BLaER1 (cell line): ENCODE results near the gene KATNB1.
A peak's percentile ranks its signal among the peaks of the same experiment; 100 is the strongest.

Source experiments
- H3K27ac ChIP-seq: shearing (Covaris generic); formaldehyde crosslinking; 2 replicates; pipeline ENCODE4 v1.8.1; 2022
- H3K27me3 ChIP-seq: shearing (Covaris generic); formaldehyde crosslinking; 2 replicates; pipeline ENCODE4 v1.8.1; 2022
- H3K36me3 ChIP-seq: shearing (Covaris generic); formaldehyde crosslinking; 2 replicates; pipeline ENCODE4 v1.8.1; 2022
- H3K4me1 ChIP-seq: shearing (Covaris generic); formaldehyde crosslinking; 2 replicates; pipeline ENCODE4 v1.8.1; 2022
- H3K4me2 ChIP-seq: shearing (Covaris generic); formaldehyde crosslinking; 2 replicates; pipeline ENCODE4 v1.8.1; 2022
- H3K4me3 ChIP-seq: shearing (Covaris generic); formaldehyde crosslinking; 2 replicates; pipeline ENCODE4 v1.8.1; 2022
- H3K9ac ChIP-seq: shearing (Covaris generic); formaldehyde crosslinking; 2 replicates; pipeline ENCODE4 v1.8.1; 2022
- H3K9me3 ChIP-seq: shearing (Covaris generic); formaldehyde crosslinking; 2 replicates; pipeline ENCODE4 v1.8.1; 2022
- H4K20me1 ChIP-seq: shearing (Covaris generic); formaldehyde crosslinking; 2 replicates; pipeline ENCODE4 v1.8.1; 2022
- Cebpa-rat ChIP-seq: shearing (Covaris generic); IDR thresholded peaks from 2 replicates; pipeline ENCODE4 v1.8.1; 2022

KATNB1 gene

DNA sequence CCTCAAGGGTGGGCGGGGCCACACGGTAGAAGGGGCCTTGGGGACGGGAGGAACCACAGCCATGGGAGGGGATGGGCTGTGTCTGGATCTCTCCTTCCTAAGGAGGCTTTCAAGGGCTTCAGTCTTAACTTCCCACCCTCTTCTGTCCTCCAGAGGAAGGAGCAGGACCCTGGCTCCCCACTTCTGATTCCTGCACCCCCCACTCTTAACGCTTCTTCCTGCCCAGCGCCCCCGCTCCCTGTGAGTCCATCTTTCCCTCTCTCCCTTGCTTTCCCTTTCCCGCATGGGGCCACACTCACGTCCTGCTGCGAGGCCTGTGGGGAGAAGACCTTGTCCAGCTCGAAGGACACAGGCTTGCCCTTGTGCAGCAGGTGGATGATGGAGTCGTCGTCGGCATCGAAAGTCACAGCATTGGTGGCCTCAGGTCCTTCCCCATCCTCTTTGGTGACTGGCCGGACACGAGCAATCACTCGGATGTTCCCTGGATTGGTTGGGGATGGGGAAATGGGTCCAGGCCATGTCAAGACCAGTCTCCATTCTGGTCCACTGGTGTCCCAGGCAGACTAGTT, 29.7 kb downstream of the KATNB1 start:
- TF ChIP-seq Cebpa-rat = no peak
- Histone ChIP-seq H3K9me3 (no peaks in the 10 kb centered on the region), H3K9ac (no peak overlapping the region), H3K4me2 (no peak overlapping the region), H4K20me1 (no peaks in the 10 kb centered on the region), H3K4me1 (peaks cover 8% of the 10 kb centered on the region), H3K27ac (no peak overlapping the region), H3K36me3 (peaks cover 19% of the 10 kb centered on the region; the same call in 1 of the 2 replicates), H3K27me3 (no peaks in the 10 kb centered on the region), H3K4me3 (no peak overlapping the region)

DNA sequence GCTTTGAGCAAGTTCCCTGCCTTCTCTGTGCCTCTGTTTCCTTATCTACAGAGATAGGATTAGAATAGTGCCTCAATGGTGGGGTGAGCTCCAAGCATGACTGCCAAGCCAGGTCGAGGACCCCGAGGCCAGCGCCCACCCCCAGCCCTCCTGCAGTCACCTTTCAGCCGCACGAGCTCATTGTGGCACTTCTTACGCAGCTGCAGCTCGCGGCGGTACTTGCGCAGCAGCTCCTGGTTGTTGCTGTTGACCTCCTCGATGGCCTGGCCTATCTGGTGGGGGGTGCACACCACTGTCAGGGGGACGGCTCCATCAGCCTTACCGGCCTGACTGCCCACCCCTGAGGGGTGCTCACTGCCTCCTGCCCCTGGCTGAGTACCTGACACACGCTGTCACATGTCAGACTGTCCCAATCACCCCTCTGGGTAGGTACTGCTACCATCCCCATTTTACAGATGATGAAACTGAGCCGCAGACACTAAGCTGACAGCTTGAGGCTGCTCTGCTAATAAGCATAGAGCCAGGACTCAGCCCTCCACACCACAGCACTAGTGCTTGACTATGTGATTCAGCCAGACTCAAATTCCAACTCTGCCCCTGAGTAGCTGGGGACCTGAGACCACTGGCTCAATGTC, 31.3 kb downstream of the KATNB1 start:
- no peak for TF ChIP-seq Cebpa-rat
- Histone ChIP-seq H3K4me3 (no peak overlapping the region), H3K27ac (no peak overlapping the region), H3K9me3 (no peaks in the 10 kb centered on the region), H3K27me3 (no peaks in the 10 kb centered on the region), H3K4me1 (peaks cover 8% of the 10 kb centered on the region), H3K36me3 (peaks cover 22% of the 10 kb centered on the region; the same call in 1 of the 2 replicates), H3K9ac (no peak overlapping the region), H3K4me2 (no peak overlapping the region), H4K20me1 (no peaks in the 10 kb centered on the region)

DNA sequence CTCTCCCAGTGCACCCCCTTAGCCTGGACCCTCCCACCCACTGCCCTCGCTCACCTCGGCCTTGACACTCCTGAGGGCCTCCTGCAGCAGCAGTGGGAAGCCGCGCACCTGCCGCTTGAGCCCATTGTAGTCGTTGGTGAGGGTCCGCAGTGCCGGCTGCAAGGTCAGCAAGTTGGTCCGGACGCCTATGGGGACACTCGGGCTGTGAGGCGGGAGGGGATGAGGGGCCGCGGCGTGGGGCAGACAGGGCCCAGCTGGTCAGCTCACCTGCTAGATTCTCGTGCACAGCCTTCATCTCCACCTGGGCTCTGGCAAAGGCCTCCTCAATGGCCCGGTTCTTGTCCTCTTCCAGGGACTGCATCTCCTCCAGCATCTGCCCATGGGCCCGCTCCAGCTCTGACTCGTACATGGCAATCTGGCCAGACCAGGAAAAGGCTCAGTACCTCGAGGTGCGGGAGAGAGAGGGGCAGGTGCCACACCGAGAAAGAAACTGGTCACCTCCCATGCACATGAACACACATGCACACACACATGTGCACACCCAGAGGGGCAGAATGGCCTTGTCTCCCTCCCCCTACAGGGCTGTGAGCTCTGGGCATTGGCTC, 34.1 kb downstream of the KATNB1 start:
- Histone ChIP-seq H3K4me1 (peaks cover 8% of the 10 kb centered on the region), H3K4me2 (no peak overlapping the region)

DNA sequence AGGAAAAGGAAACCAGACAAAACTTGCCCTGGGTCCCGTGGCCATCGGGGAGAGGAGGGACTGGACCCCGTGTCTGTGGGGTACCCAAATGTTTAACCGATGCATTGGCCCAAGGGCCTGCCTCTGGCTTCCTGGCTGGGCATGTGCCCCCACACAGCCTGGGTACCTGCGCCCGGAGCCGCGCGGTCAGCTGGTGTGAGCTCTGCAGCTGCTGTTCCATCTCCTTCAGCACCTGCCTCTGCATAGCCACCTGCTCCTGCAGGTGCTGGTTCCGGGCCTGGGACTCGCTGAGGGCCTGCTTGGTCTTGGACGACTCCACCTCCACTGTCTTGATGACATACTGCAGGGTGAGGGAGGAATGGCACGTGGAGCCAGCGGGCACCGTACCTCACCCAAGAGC, 34.8 kb downstream of the KATNB1 start:
- H3K27me3 ChIP-seq = no peaks in the 10 kb centered on the region
- peaks cover 22% of the 10 kb centered on the region; the same call in 1 of the 2 replicates for H3K36me3 ChIP-seq
- no peak overlapping the region for H3K9ac ChIP-seq
- no peak for TF ChIP-seq Cebpa-rat
- peaks cover 8% of the 10 kb centered on the region for H3K4me1 ChIP-seq
- no peaks in the 10 kb centered on the region for H3K9me3 ChIP-seq
- H3K4me3 ChIP-seq = no peak overlapping the region
- no peaks in the 10 kb centered on the region for H4K20me1 ChIP-seq
- H3K27ac ChIP-seq = no peak overlapping the region
- H3K4me2 ChIP-seq = no peak overlapping the region

More for the DNA sequence above, 34.1 kb downstream of the KATNB1 start:
- H3K27ac ChIP-seq = no peak overlapping the region
- H4K20me1 ChIP-seq = no peaks in the 10 kb centered on the region
- no peaks in the 10 kb centered on the region for H3K27me3 ChIP-seq
- H3K9me3 ChIP-seq = no peaks in the 10 kb centered on the region
- peaks cover 22% of the 10 kb centered on the region; the same call in 1 of the 2 replicates for H3K36me3 ChIP-seq
- H3K4me3 ChIP-seq = no peak overlapping the region
- TF ChIP-seq Cebpa-rat = no peak
- H3K9ac ChIP-seq = no peak overlapping the region

DNA sequence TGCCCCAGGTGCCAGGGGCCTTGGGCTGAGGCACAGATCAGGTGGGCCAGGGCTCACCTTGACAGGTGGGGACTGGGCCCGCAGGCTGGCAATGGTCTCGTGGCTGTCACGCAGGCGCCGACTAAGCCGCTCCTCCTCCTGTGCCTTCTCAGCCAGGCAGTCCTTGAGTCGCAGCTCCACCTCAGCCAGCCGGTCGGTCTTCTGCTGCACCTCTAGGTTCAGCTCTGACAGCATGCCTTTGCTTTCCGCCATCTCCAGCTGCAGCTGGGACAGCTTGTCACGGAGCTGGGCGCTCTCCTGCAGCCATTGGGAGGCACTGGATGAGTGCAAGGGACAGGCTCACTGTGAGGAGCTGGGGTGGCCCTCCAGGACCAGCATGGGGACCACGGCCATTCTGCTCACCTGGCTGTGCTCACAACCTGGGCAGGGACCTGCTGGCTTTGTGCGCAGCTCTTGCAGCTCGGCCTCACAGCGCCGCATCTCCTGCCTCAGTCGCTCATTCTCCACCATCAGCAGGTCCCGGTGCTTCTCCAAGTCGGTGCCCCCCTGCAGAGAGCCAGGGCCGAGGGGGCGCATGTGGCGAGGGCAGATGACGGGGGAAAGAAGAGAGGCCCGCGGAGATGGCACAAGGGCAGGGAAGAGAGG, 35.7 kb downstream of the KATNB1 start:
- H3K4me3 ChIP-seq = no peak overlapping the region
- H3K36me3 ChIP-seq = peaks cover 22% of the 10 kb centered on the region; the same call in 1 of the 2 replicates

DNA sequence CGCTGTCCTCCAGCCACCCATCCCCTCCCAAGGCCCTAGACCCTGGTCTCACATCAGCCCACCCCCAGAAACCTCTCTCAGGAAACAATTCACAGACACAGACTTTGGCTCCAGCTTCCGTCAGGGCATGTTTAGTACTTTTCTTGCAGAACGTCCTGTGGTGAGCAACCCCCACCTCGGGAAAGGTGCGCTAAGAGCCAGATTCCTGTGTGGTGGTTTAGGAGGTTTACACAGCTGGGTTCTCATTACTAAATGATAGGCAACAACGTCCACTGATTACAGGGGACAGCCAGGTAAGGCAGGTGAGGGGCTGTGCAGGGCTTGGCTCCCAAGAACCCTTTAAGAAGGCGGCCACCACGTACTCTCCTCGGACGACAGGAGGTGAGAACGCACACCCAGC, 37.4 kb downstream of the KATNB1 start:
- Histone ChIP-seq H3K9me3 (no peaks in the 10 kb centered on the region), H3K36me3 (peaks cover 22% of the 10 kb centered on the region; the same call in 1 of the 2 replicates), H3K9ac (no peak overlapping the region), H3K4me2 (peak overlapping the region; percentile 42; the same call in 1 of the 2 replicates), H3K27ac (peak overlapping the region; percentile 13; the same call in 1 of the 2 replicates), H4K20me1 (no peaks in the 10 kb centered on the region), H3K27me3 (no peaks in the 10 kb centered on the region), H3K4me3 (no peak overlapping the region), H3K4me1 (peaks cover 8% of the 10 kb centered on the region)
- no peak for TF ChIP-seq Cebpa-rat

More for the DNA sequence above, 35.7 kb downstream of the KATNB1 start:
- peaks cover 8% of the 10 kb centered on the region for H3K4me1 ChIP-seq
- no peak overlapping the region for H3K27ac ChIP-seq
- H3K4me2 ChIP-seq = no peak overlapping the region
- no peaks in the 10 kb centered on the region for H3K9me3 ChIP-seq
- no peaks in the 10 kb centered on the region for H3K27me3 ChIP-seq
- no peak for TF ChIP-seq Cebpa-rat
- H3K9ac ChIP-seq = no peak overlapping the region
- no peaks in the 10 kb centered on the region for H4K20me1 ChIP-seq

DNA sequence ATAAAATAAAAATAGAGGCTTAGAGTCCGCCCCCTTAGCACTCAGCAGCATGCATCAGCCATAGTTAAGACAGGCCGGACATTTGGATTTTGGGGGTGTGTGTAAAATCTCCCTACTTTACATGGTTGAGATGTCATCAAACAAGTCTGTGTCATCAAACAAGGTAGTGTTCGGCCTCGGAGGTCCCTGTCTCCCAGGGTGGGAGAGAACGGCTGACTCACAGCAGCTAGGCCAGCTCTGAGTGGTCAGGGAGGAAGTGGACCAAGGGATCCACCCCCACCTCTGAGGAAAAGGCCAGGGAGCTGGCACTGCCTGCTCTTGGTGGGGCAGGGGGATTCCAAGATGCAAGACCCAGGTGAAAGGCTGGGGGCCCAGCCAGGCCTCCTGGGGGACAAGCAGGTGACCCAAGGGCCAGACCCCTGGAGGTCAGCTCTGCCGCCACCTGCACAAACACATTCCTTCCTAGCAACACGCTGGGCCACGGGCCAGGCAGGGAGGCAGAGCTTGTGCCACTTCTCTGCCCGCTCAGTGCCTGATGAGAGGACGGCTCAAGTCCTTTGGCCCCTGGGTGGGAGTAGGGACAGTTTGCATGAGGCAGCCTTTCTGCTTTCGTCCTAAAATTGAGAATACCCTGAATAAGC, 38.2 kb downstream of the KATNB1 start:
- peaks cover 22% of the 10 kb centered on the region; the same call in 1 of the 2 replicates for H3K36me3 ChIP-seq
- H3K4me1 ChIP-seq = peaks cover 8% of the 10 kb centered on the region
- H3K9me3 ChIP-seq = no peaks in the 10 kb centered on the region
- H3K27ac ChIP-seq = no peak overlapping the region
- H3K4me2 ChIP-seq = no peak overlapping the region
- no peak overlapping the region for H3K9ac ChIP-seq
- H3K4me3 ChIP-seq = no peak overlapping the region
- H4K20me1 ChIP-seq = no peaks in the 10 kb centered on the region
- TF ChIP-seq Cebpa-rat = no peak
- no peaks in the 10 kb centered on the region for H3K27me3 ChIP-seq

DNA sequence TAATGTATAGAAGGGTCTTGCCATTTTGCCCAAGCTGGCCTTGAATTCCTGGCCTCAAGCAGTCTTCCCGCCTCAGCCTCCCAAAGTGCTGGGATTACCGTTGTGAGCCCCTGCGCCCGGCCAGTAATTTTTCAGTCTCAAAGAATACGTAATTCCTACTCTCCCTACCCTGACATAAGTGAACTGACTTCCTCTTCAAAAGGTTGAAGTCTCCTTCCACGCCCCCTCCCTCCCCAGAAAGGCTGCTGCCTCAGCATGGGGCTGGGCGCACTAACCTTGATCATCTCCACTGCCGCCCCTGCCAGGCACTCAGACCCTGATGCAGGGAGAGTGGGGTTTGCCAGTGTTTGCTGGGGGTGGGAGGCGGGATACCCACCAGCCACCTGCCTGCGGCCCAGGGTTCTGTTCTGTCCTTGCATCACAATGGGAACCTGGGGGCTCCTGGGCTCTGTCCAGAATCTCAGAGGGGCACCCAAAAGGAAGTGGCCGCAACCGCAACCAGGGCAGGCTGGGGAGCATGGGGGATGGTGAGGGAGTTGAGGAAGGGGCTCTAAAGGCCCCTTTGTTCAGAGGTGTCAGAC, 39.2 kb downstream of the KATNB1 start:
- no peak overlapping the region for H3K9ac ChIP-seq
- H3K36me3 ChIP-seq = peaks cover 16% of the 10 kb centered on the region; the same call in 1 of the 2 replicates
- no peak overlapping the region for H3K4me3 ChIP-seq
- peaks cover 8% of the 10 kb centered on the region for H3K4me1 ChIP-seq
- H3K4me2 ChIP-seq = no peak overlapping the region
- no peaks in the 10 kb centered on the region for H4K20me1 ChIP-seq
- no peak overlapping the region for H3K27ac ChIP-seq
- no peaks in the 10 kb centered on the region for H3K27me3 ChIP-seq
- TF ChIP-seq Cebpa-rat = no peak
- H3K9me3 ChIP-seq = no peaks in the 10 kb centered on the region
